IMR-90 (cell line): Measurements from ENCODE around the gene PARD3. TPM values are rescaled to one million over a fixed set of nuclear protein-coding genes. Genes with fewer than 3 reads are reported as not detected.
A peak's percentile ranks its signal among the peaks of the same experiment; 100 is the strongest.

Source experiments
- ATAC-seq: fragments of 200-7000 bp; cut with Tn5 transposase; 2 replicates; pipeline ENCODE4 v1.9.1; 2020; ENCODE audit warnings: low read depth, mild to moderate bottlenecking, moderate library complexity
- BruUV-seq: library from RNA; stranded (reverse); fragments of 400-500 nt; replicated peaks from 2 replicates; lab custom pipeline; 2021; lab: Mats Ljungman, UMichigan
- CTCF ChIA-PET: fragments of 300-600 bp; formaldehyde crosslinking; extraction: SDS; loops from one replicate; lab custom pipeline; 2021; ENCODE audit warnings: antibody characterized with exemption; lab: Yijun Ruan, JAX
- POLR2A ChIA-PET: fragments of 300-600 bp; sonication (Branson Sonifier 250); formaldehyde crosslinking; loops from one replicate; lab custom pipeline; 2022; ENCODE audit warnings: antibody characterized with exemption; ENCODE audit not compliant: unreplicated experiment; lab: Charles Lee
- DNase-seq: peaks from one replicate; pipeline ENCODE4 v3.0.0; 2013
- H2AFZ ChIP-seq: replicated peaks from 2 replicates; pipeline ENCODE3; 2013; ENCODE audit warnings: low read length, mild to moderate bottlenecking; ENCODE audit not compliant: poor library complexity
- H2AK5ac ChIP-seq: 2 replicates; pipeline ENCODE4 v1.6.1; 2013; ENCODE audit warnings: low read depth, low read length, inconsistent platforms
- H2AK9ac ChIP-seq: replicated peaks from 2 replicates; pipeline ENCODE3; 2013; ENCODE audit warnings: mild to moderate bottlenecking, low read depth, low read length, moderate library complexity; ENCODE audit not compliant: poor library complexity
- H2BK120ac ChIP-seq: 2 replicates; pipeline ENCODE4 v1.6.1; 2013; ENCODE audit warnings: low read depth, low read length, inconsistent platforms
- H2BK15ac ChIP-seq: 3 replicates; pipeline ENCODE4 v1.6.1; 2013; ENCODE audit warnings: low read depth, low read length, inconsistent platforms
- H2BK20ac ChIP-seq: 2 replicates; pipeline ENCODE4 v1.6.1; 2013; ENCODE audit warnings: low read depth, mild to moderate bottlenecking, inconsistent platforms, low read length, moderate library complexity
- H2BK5ac ChIP-seq: 2 replicates; pipeline ENCODE4 v1.6.1; 2013; ENCODE audit warnings: mild to moderate bottlenecking, low read depth, low read length, inconsistent platforms; ENCODE audit not compliant: poor library complexity, severe bottlenecking
- H3K14ac ChIP-seq: replicated peaks from 2 replicates; pipeline ENCODE4 v1.6.1; 2013; ENCODE audit warnings: low read depth, low read length, inconsistent platforms
- H3K18ac ChIP-seq: 2 replicates; pipeline ENCODE4 v1.6.1; 2013; ENCODE audit warnings: low read depth, low read length, control low read depth
- H3K23ac ChIP-seq: 2 replicates; pipeline ENCODE4 v1.6.1; 2013; ENCODE audit warnings: low read depth, low read length, inconsistent platforms
- H3K27ac ChIP-seq: 2 replicates; pipeline ENCODE4 v1.5.1; 2013; ENCODE audit warnings: mild to moderate bottlenecking, control low read depth, low read length; ENCODE audit not compliant: insufficient read depth
- H3K27me3 ChIP-seq: 2 replicates; pipeline ENCODE4 v1.6.1; 2013; ENCODE audit warnings: low read length; ENCODE audit not compliant: control insufficient read depth, insufficient read depth
- H3K36me3 ChIP-seq: 2 replicates; pipeline ENCODE4 v1.6.1; 2013; ENCODE audit warnings: low read length, mixed read lengths; ENCODE audit not compliant: control insufficient read depth, insufficient read depth
- H3K4ac ChIP-seq: 2 replicates; pipeline ENCODE4 v1.6.1; 2013; ENCODE audit warnings: low read depth, low read length, inconsistent platforms
- H3K4me1 ChIP-seq: 2 replicates; pipeline ENCODE4 v1.6.1; 2013; ENCODE audit warnings: low read length, mixed read lengths; ENCODE audit not compliant: control insufficient read depth, insufficient read depth
- H3K4me2 ChIP-seq: 2 replicates; pipeline ENCODE4 v1.6.1; 2013; ENCODE audit warnings: low read depth, mild to moderate bottlenecking, control low read depth, low read length, moderate library complexity
- H3K4me3 ChIP-seq: 2 replicates; pipeline ENCODE4 v1.5.1; 2013; ENCODE audit warnings: low read depth, mild to moderate bottlenecking, control low read depth, low read length, moderate library complexity; ENCODE audit not compliant: insufficient read depth
- H3K56ac ChIP-seq: 2 replicates; pipeline ENCODE4 v1.6.1; 2013; ENCODE audit warnings: low read length, inconsistent platforms; ENCODE audit not compliant: insufficient read depth; ENCODE audit errors: extremely low read depth
- H3K79me1 ChIP-seq, 2 experiments: 2 replicates each; pipeline ENCODE4 v1.6.1; 2013; ENCODE audit warnings: low read length in 2 of 2, inconsistent platforms in 1 of 2, low read depth in 1 of 2
- H3K9ac ChIP-seq: 2 replicates; pipeline ENCODE4 v1.6.1; 2013; ENCODE audit warnings: low read depth, low read length, control low read depth
- H3K9me1 ChIP-seq: 2 replicates; pipeline ENCODE4 v1.6.1; 2013; ENCODE audit warnings: low read length, inconsistent platforms; ENCODE audit not compliant: insufficient read depth
- H3K9me3 ChIP-seq: 2 replicates; pipeline ENCODE4 v1.6.1; 2013; ENCODE audit warnings: low read length; ENCODE audit not compliant: control insufficient read depth, insufficient read depth
- H4K20me1 ChIP-seq: 2 replicates; pipeline ENCODE4 v1.6.1; 2013; ENCODE audit warnings: low read length, inconsistent platforms; ENCODE audit not compliant: insufficient read depth
- H4K5ac ChIP-seq: 2 replicates; pipeline ENCODE4 v1.6.1; 2013; ENCODE audit warnings: mild to moderate bottlenecking, low read depth, low read length, control low read depth
- H4K8ac ChIP-seq, 2 experiments: 2 replicates each; pipeline ENCODE4 v1.6.1; 2013; ENCODE audit warnings: low read depth in 2 of 2, low read length in 2 of 2, control low read depth in 1 of 2, inconsistent platforms in 1 of 2
- H4K91ac ChIP-seq: 2 replicates; pipeline ENCODE4 v1.6.1; 2013; ENCODE audit warnings: low read depth, low read length, inconsistent platforms; ENCODE audit not compliant: insufficient read depth
- CEBPB ChIP-seq: IDR thresholded peaks from 2 replicates; pipeline ENCODE4 v1.6.1; 2012; ENCODE audit warnings: low read depth, low read length, improper control_type of control experiment
- CHD1 ChIP-seq: IDR thresholded peaks from 2 replicates; pipeline ENCODE4 v1.6.1; 2012; ENCODE audit warnings: low read depth, low read length, improper control_type of control experiment
- CTCF ChIP-seq: conservative IDR thresholded peaks from 2 replicates; pipeline ENCODE4 v1.5.1; 2012; ENCODE audit warnings: mild to moderate bottlenecking, low read depth, low read length, improper control_type of control experiment
- MXI1 ChIP-seq: IDR thresholded peaks from 2 replicates; pipeline ENCODE4 v1.6.1; 2012; ENCODE audit warnings: low read depth, mild to moderate bottlenecking, low read length, moderate library complexity, borderline replicate concordance
- RCOR1 ChIP-seq: IDR thresholded peaks from 2 replicates; pipeline ENCODE4 v1.6.1; 2012; ENCODE audit warnings: mild to moderate bottlenecking, low read length, improper control_type of control experiment; ENCODE audit not compliant: insufficient replicate concordance
- WGBS, 2 experiments: methylation state at CpG; one replicate each; pipeline versions ENCODE4 v1.1.5 to v1.1.7; 2013; ENCODE audit warnings: missing lambda C conversion rate in 2 of 2; ENCODE audit not compliant: insufficient read length in 1 of 2; ENCODE audit errors: extremely low coverage in 2 of 2; 5-methylcytosine and 5-hydroxymethylcytosine counted together
- dilution Hi-C: fragments of 300-500 bp; cut with HindIII; formaldehyde crosslinking; loops from one replicate; pipeline ENCODE4 v1.14.3; 2018; ENCODE audit warnings: low sequenced_read_pairs; ENCODE audit not compliant: unreplicated experiment
- in situ Hi-C: fragments of 300-500 bp; cut with MboI; formaldehyde crosslinking; loops from 3 replicates; pipeline ENCODE4 v1.14.3; 2019; ENCODE audit warnings: low sequenced_read_pairs, inconsistent platforms, mixed read lengths
- intact Hi-C: fragments of 100-400 bp; cut with micrococcal nuclease; formaldehyde crosslinking; loops from 2 replicates; pipeline ENCODE4 v1.10.0; 2022
- polyA plus RNA-seq, 3 experiments: library from polyadenylated mRNA; depleted of rRNA; stranded (reverse); fragments of >200 nt; gene quantifications; 2 replicates each; pipeline ENCODE4 v1.2.3, GENCODE V29; 2012; ENCODE audit warnings: low replicate concordance in 1 of 3
- total RNA-seq: library from RNA; depleted of rRNA; stranded (reverse); fragments of >200 nt; gene quantifications from 2 replicates; pipeline ENCODE4 v1.2.3, GENCODE V29; 2012

The PARD3 gene
- total and polyA plus RNA-seq, 2 of the 4 experiments (the other 2 are of a cell fraction): 14.6 to 37.5 TPM

- no peak overlapping the region; the same call in 1 of the 2 replicates for H3K18ac ChIP-seq
- H3K79me1 ChIP-seq: peaks cover 6% of the 10 kb centered on the region in 2 experiments; a peak in 2 of 4 replicates
- WGBS, 2 experiments: no CpG with 5 or more reads among the region's 2 CpGs
- no peak overlapping the region for H4K8ac ChIP-seq
- CTCF ChIA-PET: interaction anchor here (0.6 kb wide), 1 partner anchor 231 kb away, joined by 3 read pairs; no protein-coding TSS in a partner anchor
- no peak overlapping the region for H3K56ac ChIP-seq
- no peak overlapping the region for H2BK15ac ChIP-seq
- peak; percentile 79 for ATAC-seq
- TF ChIP-seq MXI1: peak; percentile 39; the same call in 1 of the 2 replicates
- no peak for TF ChIP-seq RCOR1
- TF ChIP-seq CEBPB: peak; percentile 72
- no peak for TF ChIP-seq CTCF
- no peak for TF ChIP-seq CHD1
- H2BK120ac ChIP-seq: no peak overlapping the region; the same call in 1 of the 2 replicates
- H3K4me3 ChIP-seq: no peak overlapping the region
- no peaks in the 10 kb centered on the region for H3K27me3 ChIP-seq
- H3K14ac ChIP-seq: peak overlapping the region; percentile 83
- H4K5ac ChIP-seq: no peak overlapping the region
- peak overlapping the region; percentile 11 for H2AK9ac ChIP-seq
- peaks cover 8% of the 10 kb centered on the region for H3K9me1 ChIP-seq
- no peak overlapping the region; the same call in 1 of the 2 replicates for H3K23ac ChIP-seq
- H3K4me1 ChIP-seq: peaks cover 5% of the 10 kb centered on the region; the same call in 1 of the 2 replicates
- dilution Hi-C loops (no loop called here), intact Hi-C loops (no loop called here), in situ Hi-C loops (no loop called here)
- DNase-seq: peak; percentile 78
- no peak overlapping the region for H3K4me2 ChIP-seq
- H3K36me3 ChIP-seq: no peaks in the 10 kb centered on the region
- H4K20me1 ChIP-seq: 0 out of 2 replicates have a peak, but pooled peaks cover 4% of the 10 kb centered on the region
- H4K91ac ChIP-seq: no peak overlapping the region; the same call in 1 of the 2 replicates
- H3K9me3 ChIP-seq: no peaks in the 10 kb centered on the region
- H2AFZ ChIP-seq: peak overlapping the region; percentile 5
- POLR2A ChIA-PET: no interaction called here
- no peak overlapping the region for H2BK20ac ChIP-seq
- BruUV-seq: no TSS peak
- H3K9ac ChIP-seq: no peak overlapping the region; the same call in 1 of the 2 replicates
- 0 out of 2 replicates have a peak overlapping the region, but pooled peaks have one; percentile 31 for H2AK5ac ChIP-seq
- H3K27ac ChIP-seq: no peak overlapping the region; the same call in 1 of the 2 replicates
- H2BK5ac ChIP-seq: no peak overlapping the region
- H3K4ac ChIP-seq: peak overlapping the region; percentile 33; the same call in 1 of the 2 replicates
These were observed 380.9 kb downstream of the PARD3 start for GRCh38 chr10:34434119-34434594.
